Measurements from ENCODE around the gene AIFM2.
"Not testable (repeated sequence)": the region's sequence is repeated elsewhere in the genome, so short reads cannot be mapped to it uniquely, and the experiment has no call there.

Gene AIFM2

GRCh38 chr10:70123166-70123565, 9.5 kb downstream of the AIFM2 start:
- DNase-seq (ENCODE audit: low read depth in 3 of 3), result not testable (repeated sequence)

GRCh38 chr10:70122742-70123141, 9.9 kb downstream of the AIFM2 start:
- no peak for DNase-seq (ENCODE audit: low read depth in 3 of 3)

GRCh38 chr10:70121281-70121949, 11.2 kb downstream of the AIFM2 start:
- no peak for DNase-seq (ENCODE audit: low read depth in 3 of 3)

- no peak for DNase-seq (ENCODE audit: low read depth in 3 of 3)
Measured at GRCh38 chr10:70120417-70120816, 12.2 kb downstream of the AIFM2 start.

- DNase-seq (ENCODE audit: low read depth in 3 of 3), result no peak
Measured at GRCh38 chr10:70119623-70120022, 13.0 kb downstream of the AIFM2 start.

- no peak for DNase-seq (ENCODE audit: low read depth in 3 of 3)
Measured at GRCh38 chr10:70119197-70119596, 13.4 kb downstream of the AIFM2 start.

- no peak for DNase-seq (ENCODE audit: low read depth in 3 of 3)
Measured at GRCh38 chr10:70118196-70118595, 14.4 kb downstream of the AIFM2 start.

- DNase-seq (ENCODE audit: low read depth in 3 of 3), result no peak
Measured at GRCh38 chr10:70117646-70118045, 15.0 kb downstream of the AIFM2 start.

GRCh38 chr10:70115948-70116682, 16.5 kb downstream of the AIFM2 start:
- peak in 2 of 3 donors; percentile 37 to 51 for DNase-seq (ENCODE audit: low read depth in 3 of 3)

GRCh38 chr10:70114902-70115301, 17.7 kb downstream of the AIFM2 start:
- no peak for DNase-seq (ENCODE audit: low read depth in 3 of 3)

- no peak for DNase-seq (ENCODE audit: low read depth in 3 of 3)
Measured at GRCh38 chr10:70112071-70112470, 20.6 kb downstream of the AIFM2 start.

GRCh38 chr10:70111496-70111895, 21.1 kb downstream of the AIFM2 start:
- no peak for DNase-seq (ENCODE audit: low read depth in 3 of 3)

GRCh38 chr10:70109064-70109729, 23.4 kb downstream of the AIFM2 start:
- no peak for DNase-seq (ENCODE audit: low read depth in 3 of 3)

GRCh38 chr10:70106958-70107791, 25.4 kb downstream of the AIFM2 start:
- DNase-seq (ENCODE audit: low read depth in 3 of 3), result peak in 1 of 3 donors; percentile 16

GRCh38 chr10:70101668-70102067, 31.0 kb downstream of the AIFM2 start:
- DNase-seq (ENCODE audit: low read depth in 3 of 3), result no peak

GRCh38 chr10:70101068-70101562, 31.5 kb downstream of the AIFM2 start:
- not testable (repeated sequence) for DNase-seq (ENCODE audit: low read depth in 3 of 3)

GRCh38 chr10:70098271-70098670, 34.4 kb downstream of the AIFM2 start:
- no peak for DNase-seq (ENCODE audit: low read depth in 3 of 3)

- no peak for DNase-seq (ENCODE audit: low read depth in 3 of 3)
Measured at GRCh38 chr10:70097459-70097858, 35.2 kb downstream of the AIFM2 start.

GRCh38 chr10:70096705-70097420, 35.8 kb downstream of the AIFM2 start:
- DNase-seq (ENCODE audit: low read depth in 3 of 3), result no peak

GRCh38 chr10:70096016-70096704, 36.5 kb downstream of the AIFM2 start:
- no peak for DNase-seq (ENCODE audit: low read depth in 3 of 3)
